Endothelial cell of umbilical vein (primary cell): ENCODE results near the gene RAN.

Experiments
- EZH2 ChIP-seq: IDR thresholded peaks from 2 replicates; pipeline ENCODE4 v1.6.1; 2012; ENCODE audit warnings: borderline replicate concordance, low read depth, mild to moderate bottlenecking, moderate library complexity, low read length, inconsistent platforms; ENCODE audit not compliant: severe bottlenecking
- MYC ChIP-seq: IDR thresholded peaks from one replicate; pipeline ENCODE4 v1.6.1; 2011; ENCODE audit warnings: mild to moderate bottlenecking, low read depth, low read length
- POLR2A ChIP-seq: IDR thresholded peaks from 2 replicates; pipeline ENCODE4 v1.6.1; 2012; ENCODE audit warnings: low read depth, mild to moderate bottlenecking, control low read depth, low read length
- TF ChIP-seq, protein P1 (sequence below), 2 donors: IDR thresholded peaks; 1 replicate in 1 of 2; 2 replicates in 1 of 2; pipeline ENCODE4 v1.5.1; 2011; ENCODE audit warnings: low read length in 2 of 2, mild to moderate bottlenecking in 2 of 2, moderate library complexity in 2 of 2, control low read depth in 1 of 2, inconsistent platforms in 1 of 2, low read depth in 1 of 2; ENCODE audit not compliant: insufficient read depth in 1 of 2; ENCODE audit errors: extremely low read depth in 1 of 2

DNA sequence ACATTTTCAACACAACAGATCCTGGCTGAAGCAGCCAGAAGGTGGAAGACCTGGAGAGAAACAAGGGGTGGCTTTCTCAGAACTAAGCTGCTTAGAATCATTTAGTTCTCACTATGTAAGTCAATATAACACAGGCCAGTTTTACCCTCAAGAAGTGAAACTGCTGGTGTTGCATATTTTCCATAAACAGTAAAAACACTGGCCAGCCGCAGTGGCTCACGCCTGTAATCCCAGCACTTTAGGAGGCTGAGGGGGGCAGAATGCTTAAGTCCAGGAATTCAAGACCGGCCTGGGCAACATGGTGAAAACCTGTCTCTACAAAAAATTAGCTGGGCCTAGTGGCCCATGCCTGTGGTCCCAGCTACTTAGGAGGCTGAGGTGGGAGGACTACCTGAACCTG, 44.4 kb upstream of the RAN start:
- TF ChIP-seq, protein P1, sequence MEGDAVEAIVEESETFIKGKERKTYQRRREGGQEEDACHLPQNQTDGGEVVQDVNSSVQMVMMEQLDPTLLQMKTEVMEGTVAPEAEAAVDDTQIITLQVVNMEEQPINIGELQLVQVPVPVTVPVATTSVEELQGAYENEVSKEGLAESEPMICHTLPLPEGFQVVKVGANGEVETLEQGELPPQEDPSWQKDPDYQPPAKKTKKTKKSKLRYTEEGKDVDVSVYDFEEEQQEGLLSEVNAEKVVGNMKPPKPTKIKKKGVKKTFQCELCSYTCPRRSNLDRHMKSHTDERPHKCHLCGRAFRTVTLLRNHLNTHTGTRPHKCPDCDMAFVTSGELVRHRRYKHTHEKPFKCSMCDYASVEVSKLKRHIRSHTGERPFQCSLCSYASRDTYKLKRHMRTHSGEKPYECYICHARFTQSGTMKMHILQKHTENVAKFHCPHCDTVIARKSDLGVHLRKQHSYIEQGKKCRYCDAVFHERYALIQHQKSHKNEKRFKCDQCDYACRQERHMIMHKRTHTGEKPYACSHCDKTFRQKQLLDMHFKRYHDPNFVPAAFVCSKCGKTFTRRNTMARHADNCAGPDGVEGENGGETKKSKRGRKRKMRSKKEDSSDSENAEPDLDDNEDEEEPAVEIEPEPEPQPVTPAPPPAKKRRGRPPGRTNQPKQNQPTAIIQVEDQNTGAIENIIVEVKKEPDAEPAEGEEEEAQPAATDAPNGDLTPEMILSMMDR (IDR thresholded peaks at IDR 0.05; ENCODE audit: extremely low read depth in 1 of 2, insufficient read depth in 1 of 2, low read depth in 1 of 2, low read length in 2 of 2) = no peak
- no peak for TF ChIP-seq MYC
- no peak for TF ChIP-seq POLR2A
- no peak for TF ChIP-seq EZH2
